Activated CD8-positive, alpha-beta memory T cell treated with anti-CD3 and anti-CD28 coated beads for 24 hours (primary cell): ENCODE data around the gene UMODL1.

Experiments
- DNase-seq: peaks from one replicate; pipeline ENCODE4 v3.0.0-alpha.2; 2020

Gene UMODL1

DNA sequence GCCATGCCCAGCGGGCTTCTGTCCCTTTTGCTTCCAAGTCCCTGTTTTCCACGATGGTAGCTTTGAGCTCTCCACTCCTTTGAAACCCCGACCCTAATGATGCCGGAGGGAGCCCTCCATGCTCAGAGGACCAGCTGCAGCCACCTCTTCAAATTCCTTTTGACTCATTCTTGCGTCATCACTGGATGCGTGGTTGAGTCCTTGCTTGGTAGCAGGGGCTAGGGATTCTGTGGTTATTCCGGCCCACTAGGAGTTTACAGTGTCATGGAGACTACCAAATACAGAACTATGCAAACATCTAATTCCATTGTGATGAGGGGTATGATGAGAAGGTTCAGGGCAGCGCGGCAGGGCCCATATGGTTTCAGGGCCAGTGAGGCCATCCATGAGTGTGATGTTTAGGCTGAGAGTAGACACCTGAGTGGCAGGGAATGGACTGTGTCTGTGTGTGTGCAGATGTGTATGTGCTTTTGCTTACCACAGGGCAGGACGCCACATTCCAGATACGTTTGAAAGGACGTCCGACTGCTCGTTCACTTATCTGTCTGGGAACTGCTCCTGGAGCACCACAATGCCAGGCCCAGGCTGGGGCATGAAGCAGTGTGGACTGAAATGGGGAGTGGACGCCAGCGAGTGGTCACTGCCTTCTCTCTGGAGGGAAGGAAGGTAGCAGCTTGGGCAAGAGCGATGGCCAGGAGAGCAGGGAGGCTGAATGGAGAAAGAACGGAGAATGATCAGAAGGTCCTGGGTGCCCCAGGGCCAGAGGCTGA lies 30.5 kb upstream of the UMODL1 start:
- no peak for DNase-seq

DNA sequence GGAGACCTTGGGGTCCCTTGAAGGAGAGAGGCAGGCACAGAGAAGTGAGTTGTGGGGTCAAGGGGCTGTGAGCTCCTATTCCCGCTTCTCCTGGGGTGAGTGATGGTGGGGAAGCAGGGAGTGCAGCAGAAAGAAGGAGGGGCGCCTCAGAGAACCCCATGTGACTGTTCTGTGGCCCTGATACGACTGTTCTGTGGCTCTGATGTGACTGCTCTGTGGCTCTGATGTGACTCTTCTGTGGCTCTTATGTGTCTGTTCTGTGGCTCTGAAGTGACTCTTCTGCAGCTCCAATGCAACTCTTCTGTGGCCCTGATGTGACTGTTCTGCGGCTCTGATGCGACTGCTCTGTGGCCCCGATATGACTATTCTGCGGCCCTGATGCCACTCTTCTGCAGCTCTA lies 29.9 kb upstream of the UMODL1 start:
- no peak for DNase-seq

DNA sequence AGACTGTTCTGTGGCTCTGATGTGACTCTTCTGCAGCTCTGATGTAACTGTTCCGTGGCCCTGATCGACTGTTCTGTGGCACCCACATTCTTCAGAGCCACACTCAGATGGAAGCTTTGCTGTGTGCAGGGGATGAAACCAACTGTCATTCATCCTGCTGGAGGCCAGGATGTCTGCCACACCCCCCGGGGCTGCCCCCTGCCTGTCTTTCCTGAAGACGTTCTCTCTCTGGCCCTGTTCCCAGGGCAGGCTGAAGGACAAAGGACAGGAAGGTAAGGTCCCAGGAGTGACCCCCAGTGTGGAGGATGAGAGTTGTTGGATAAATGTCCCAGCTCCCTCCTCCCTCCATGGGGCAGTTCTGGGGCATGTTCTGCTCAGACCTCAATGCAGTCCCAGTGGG lies 29.4 kb upstream of the UMODL1 start:
- no peak for DNase-seq

DNA sequence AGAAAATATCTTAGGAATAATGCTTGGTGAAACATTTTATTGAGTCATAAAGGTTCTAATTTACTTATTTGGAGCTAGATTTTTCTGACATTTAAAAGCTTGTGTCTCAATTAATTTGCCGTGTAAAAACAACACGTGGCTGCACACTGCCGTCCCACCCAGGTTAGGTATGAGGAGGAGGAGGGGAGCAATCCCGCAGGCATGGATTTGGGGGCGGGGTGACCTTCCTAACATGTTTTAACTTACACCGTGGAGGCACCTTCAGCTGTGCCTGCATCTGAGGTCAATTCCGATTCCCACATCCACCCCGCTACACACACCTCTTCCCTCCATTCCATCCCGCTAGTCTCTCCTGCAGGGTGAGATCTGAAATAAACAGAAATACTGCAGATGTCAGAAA lies 28.5 kb upstream of the UMODL1 start:
- no peak for DNase-seq

DNA sequence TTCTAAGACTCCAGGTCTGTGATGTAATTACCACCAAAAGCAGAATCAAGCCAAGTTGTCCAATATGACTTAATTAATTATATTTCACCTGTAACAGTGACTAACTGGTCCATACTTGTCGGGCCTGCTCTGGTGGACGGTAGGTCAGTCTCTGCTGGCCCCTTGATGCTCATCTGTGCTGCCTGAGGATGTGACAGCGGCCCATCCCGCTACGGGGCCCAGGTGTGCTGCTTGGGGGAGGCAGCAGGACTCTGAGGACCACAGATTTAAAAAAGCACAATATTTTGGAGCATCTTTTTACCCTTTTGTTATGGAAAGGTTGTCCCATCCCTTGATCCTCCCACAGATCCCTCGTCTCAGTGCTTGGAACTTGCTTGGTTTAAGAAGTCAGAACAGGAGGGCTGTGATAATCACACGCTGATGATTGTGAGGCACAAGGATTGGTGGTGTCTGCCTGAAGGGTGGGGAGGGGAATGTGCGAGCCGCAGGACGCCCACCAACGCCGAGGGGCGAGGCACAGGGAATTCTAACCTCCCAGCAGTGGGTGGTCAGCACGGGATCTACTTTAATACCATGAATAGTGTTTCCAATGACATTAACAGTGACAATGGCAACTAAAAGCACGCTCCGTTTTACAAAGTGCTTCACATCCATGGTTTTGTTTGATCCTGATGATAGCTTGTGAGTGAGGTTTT lies 27.8 kb upstream of the UMODL1 start:
- no peak for DNase-seq

DNA sequence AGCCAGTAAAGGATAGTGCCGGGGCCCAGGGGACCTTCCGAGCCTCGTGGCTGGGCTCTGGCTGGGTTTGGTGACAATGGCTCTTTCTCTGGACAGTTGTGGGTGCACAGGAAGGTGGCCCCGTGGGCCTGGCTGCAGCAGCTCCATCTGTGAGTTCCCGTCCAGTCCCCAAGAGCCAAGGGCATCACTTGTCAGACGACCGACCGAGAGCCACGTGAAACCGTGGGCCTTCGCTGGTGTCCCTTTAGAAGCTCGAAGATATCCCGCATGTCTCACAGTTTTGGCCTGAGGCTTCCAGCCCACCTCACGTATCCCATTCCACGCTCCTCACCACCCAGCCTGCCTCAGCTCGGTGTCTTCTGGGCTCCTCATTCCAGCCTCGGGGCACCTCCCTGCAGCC lies 27.2 kb upstream of the UMODL1 start:
- DNase-seq: no peak

DNA sequence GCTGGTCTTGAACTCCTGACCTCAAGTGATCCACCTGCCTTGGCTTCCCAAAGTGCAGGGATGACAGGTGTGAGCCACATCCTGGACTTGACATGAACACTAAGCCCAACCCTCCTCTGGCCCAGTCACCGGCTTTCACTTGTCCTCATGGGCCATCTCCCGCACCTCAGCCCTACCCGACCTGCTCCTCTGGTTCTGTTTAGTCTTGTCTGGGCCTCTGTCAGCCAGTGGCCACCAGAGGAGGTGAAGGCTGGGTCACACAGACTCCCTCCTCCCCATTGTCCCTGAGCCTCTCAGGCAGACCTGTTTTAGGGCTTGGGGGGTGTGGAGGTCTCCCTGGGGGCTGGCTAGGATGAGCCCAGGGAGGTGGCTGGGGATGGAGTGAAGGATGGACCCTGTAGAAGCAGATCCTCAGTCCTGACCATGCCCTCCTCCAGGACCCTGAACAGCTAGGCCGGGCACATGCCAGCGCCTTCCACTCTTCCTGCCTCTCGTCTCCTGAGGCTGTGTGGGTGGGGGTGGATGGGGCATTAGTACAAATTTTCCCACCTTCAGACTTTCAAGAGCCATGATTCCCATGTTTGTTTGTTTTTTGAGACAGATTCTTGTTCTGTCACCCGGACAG lies 26.1 kb upstream of the UMODL1 start:
- DNase-seq: no peak

DNA sequence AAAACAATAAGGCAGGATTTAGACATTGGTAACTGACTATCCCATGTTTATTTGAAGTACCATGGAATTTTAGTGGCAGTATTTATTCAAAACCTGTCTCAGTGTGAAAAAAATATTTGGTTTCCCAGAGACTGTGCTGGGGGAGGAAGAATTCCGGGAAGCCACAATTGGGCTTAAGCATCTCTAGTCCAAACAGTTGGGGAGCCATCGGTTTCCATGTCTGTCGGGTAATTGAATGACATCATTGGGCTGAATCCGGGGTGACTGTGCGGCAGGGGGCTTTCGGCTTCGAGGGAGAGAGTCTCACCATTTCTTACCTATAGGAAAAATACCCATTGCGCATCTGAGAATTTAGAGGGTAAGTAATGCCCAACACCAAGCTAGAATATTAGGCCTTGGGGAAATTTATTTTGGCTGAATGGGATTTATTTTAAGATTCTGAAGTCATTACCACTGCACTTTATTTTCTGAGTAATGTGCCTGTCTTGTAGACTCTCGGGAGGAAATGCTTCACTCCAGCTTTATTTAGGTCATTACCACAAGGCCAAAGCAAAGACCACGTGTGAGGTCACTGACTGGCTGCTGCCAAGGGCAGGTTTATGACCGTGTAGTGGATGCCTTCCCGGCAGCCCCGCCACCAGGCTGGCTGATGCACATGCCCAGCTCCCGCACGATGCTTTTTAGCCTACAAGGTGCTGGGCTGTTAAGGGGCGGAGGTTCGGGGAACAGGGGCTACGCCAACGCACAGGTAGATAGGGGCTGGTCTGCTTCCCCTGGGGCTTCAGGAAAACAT lies 23.1 kb upstream of the UMODL1 start:
- no peak for DNase-seq

DNA sequence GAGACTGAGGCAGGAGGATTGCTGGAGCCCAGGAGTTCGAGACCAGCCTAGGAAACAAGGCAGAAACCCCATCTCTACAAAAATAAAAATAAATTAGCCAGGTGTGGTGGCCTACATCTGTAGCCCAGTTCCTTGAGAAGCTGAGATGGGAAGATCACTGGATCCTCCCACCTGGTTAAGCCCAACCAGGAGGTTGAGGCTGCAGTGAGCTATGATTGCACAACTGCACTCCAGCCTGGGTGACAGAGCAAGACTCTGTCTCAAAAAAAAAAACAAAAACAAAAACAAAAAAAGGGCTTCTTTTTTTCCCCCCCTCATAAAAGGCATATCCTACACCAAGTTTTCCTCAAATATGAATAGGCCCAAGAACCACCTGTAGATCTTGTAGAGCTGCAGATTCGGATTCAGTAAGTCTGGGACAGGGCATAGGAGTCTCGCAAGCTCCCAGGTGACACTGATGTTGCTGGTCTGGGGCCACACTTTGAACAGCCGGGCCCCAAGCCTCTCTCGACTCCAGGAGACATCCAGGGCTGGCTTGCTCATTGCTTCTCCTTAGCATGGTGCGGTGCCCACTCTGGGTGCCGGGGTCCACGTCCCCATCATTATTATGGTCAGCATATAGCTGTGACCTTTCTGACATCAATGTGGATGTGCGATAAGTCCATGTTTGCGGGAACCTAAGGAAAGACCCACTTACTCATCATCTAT lies 22.1 kb upstream of the UMODL1 start:
- DNase-seq: no peak

DNA sequence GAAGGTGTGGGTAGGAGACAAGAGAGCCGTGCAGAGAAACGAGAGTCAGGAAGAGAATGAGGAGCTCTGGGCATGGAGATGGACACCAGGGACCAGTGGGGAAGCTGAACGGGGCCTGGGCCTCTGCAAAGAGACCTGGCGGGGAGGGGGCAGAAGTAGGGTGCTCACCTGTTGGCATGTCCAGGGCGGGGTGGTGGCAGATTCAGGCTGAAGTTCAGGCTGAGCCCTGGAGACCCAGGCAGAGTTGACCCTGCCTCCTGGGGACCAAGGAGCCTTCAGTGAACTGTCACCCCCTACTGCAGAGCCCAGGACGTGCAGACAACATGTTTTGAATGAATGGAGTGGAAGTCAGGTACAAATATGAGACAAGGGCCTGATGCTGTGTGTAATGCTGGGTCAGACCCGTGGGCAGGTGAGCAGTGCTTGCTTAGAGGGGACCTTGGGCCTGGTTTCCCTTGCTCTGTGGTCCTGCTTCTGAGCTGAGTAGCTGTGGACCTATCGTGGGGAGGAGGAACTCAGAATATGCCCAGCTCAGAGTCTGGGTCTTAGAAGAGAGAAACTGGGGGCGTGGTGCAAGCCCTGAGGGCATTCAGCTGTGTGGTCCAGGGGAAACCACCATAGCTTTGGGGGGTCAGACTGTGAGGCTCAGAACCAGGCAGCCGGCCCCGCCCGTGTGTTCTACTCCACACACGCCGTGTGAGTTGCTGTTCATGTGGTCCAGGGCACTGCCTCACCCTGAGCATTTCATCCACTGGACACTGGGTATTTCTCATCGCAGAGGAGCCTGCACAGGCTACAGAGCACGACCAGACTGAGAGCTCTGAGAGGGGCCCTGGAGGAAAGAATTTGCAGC lies 21.3 kb upstream of the UMODL1 start:
- no peak for DNase-seq

DNA sequence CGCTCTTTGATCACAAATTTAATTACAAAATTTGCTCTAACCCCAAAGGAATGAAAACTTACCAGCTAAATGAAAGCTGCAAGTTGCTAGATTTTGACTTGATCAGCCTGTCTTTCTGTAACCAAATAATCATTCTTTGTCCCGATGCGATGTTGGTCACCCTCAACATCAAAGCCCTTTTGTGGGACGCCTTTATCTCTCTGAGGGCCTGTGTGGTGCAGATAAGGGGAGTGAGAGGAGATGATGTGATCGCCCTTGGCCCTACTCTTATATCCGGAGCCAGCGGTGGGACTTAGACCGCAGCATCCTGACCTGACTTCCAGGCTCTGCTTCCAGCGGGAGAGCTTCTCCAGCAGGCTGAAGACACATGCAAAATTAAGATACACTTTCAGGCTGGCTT lies 19.3 kb upstream of the UMODL1 start:
- no peak for DNase-seq

DNA sequence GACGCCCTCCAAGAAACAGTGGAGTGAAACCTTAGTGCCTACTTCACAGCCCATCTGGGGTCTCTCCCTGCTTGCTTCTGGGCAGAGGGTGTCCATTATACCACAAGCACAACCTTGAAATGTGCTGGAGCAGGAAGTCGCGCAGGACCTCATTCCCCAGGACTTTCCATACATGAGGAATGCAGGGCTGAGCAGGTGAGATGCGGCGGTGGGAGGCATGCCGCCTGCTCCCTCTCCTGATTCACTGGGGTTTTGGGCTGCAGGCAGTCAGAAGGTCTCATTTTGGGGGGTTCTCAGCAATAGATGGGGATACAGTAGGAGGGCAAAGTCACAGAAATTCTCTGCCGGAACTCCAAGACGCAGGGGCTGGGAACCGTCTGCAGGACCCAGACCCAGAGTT lies 15.7 kb upstream of the UMODL1 start:
- no peak for DNase-seq

DNA sequence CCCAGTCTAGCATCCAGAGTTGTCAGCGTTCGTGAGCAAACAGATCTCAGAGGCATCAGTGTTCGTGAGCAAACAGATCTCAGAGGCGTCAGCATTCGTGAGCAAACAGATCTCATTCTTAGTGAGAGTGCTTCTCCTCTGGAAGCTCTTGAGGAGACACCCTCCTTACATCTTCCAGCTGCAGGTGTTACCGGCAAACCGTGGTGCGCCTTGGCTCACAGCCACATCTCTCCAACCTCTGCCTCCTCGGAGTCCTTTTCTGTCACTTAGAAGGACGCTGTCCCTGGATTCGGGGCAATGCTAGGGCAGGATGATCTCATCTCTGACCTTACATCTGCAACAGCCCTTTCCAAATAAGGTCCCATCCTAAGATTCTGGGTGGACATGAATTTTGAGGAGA lies 14.6 kb upstream of the UMODL1 start:
- no peak for DNase-seq

DNA sequence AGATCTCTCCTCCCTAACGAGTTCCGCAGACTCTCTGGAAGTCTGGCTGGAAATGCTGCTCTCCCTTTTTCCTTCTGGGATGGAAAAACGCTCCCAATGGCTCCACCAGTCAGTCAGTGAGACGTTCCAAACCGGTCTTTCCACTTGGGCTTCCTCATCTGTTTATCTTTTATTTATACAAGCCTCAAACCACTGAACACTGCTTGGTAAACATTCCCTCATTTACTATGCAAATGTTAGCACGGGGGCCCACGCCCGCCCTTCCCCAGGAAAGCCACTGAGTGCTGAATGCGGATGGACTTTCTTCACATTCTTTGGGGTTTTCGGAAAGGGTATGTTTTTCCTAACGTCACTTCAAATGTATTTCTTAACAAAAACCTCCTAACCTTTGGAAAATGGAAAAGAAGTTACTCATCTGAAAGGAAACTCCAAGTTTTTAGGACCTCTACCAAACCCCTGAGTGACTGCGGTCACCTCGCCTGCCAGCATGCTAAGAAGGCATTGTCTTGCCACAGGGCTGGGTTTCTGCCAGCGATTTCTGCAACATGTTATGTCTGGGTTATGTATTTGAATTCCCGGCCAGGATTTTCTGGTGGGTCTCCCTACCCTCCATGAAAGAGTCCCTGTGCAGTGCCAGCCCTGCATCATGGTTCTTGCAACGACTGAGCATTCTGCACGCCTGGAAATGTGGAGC lies 14.0 kb upstream of the UMODL1 start:
- no peak for DNase-seq

DNA sequence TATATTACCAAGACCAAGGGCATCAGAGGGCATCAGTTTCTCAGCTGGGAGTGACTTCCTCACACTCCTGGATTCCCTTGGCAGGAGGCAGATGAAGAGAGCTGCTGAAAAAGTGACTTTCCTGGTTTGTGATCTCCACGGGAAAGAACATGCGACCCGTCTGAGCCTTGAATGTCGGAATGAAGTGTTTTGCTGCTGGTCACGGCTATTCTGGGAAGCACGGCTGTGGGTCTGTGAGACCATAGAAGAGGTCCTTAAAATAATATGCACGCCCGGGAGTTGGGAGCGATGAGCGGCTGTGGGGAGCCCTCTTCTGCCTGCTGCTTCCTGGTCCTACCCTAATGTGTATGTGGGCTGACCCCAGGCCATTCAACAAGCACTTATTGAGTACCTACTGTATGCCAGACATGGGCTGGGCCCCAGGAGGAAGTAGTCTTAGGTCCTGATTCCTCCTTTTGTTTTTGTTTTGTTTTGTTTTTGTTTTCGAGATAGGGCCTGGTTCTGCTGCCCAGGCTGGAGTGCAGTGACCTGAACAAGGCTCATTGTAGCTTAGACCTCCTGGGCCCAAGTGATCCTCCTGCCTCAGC lies 13.2 kb upstream of the UMODL1 start:
- DNase-seq: no peak

DNA sequence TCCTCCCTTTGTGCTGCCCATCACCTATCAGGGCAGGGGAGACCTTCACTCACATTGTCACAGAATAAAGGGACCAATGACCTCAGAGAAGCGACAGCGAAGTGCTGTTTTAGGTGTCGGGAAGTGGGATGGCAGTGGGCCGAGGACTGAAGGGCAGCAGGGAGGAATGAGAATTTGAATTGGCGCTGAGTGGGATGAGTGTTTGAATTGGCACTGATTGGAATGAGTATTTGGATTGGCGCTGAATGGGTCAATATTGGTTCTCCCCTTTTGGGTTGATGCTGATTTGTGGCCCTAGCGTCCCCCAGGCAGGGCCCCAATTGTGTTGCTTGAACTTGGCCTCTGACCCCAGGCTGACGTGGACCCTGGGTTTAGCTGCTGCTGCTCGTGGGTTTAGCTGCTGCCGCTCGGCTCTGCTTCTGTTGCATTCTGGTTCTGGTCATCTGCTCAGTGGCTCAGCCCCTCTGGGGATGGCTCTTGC lies 12.4 kb upstream of the UMODL1 start:
- DNase-seq: no peak

DNA sequence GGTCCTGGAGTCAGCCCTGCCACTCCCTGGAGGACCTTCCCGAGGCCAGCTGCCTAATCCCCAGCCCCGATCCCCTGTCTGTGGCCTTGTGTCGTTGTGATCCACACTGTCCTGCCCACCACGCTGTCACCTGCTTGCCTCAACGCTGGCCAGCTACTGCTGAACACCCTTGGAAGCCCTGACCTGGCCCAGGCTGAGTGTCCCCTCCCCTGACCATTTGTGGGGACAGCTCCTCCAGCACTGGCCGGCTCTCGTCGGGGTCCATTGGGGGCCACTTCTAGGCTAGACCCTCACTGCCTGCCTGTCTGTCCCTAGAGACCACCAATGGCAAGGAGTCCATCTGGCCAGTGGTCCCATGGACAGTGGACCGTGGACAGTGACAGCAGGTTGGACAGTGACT lies 12.0 kb upstream of the UMODL1 start:
- DNase-seq: no peak

DNA sequence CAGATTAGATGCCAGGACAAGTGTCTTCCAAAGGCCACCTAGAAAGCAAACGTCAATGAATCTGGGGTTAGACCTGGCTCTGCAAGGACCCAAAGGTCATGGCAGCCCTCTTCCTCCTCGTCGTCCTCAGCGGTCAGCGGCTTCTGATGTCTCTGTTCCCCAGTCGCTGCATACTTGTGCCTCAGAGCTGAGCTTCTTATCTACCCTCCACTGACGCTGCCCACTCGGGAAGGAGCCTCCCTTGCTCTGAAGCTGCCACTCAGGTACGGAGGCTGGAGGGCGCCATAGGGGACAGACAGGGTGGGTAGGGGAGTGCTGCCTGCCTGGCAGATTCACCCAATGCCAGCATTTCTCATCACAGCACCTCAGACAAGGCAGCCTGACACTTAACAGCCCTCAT lies 11.4 kb upstream of the UMODL1 start:
- no peak for DNase-seq

DNA sequence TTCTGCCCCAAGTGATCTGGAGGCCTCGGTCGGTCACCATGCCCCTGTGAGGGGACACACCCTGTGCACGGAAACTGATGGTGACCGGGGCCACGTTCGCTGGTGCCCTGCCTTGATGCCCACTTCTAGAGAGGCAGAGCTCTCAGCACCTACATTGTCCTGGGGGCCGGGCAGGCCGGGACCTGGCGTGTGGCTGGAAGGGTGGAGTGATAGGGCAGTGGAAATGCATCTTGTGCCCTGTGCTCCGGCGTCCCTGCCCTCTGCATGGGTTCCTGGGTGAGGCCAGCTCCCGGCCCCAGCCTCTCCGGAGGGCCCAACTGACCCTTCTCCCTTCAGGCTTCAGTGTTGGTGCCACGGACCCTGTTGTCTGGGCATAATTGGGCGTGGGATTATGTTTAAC lies 11.0 kb upstream of the UMODL1 start:
- no peak for DNase-seq

DNA sequence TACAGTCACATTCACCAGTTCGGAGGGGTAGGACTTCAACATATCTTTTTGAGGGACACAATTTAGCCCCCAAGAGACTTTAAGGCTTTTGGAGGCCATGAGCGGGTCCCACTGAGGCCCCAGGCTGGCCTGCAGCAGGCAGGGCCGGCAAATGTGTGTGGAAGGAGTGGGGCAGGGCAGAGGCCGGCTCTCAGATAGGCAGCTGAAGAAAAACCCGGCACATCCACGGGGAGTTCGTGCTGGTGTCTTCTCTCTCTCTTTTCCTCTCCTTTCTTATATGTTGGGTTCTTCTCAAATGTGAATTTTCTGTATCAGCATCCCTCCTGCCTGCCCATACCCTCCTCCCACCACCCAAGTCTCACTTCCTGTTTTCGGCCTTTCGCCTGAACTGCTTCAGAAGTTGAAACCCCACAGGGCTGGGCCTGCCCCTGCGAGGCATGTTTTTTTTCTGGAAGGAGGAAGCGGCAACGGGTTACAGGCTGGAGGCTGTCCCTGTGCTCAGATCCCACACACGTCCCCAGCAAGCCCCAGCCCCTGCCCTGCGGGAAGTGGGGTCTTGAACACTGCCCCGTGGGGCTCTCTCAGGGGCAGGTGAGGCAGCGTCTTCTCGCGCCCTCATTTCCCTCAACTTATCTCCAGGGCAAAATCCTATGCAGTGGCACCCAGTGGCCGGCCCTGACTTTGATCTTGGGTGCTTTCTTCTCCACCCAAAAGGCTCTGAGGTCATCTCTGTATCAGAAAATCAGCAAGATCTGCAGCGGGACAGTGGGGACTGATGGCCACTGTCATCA lies 9.7 kb upstream of the UMODL1 start:
- peak; percentile 64 for DNase-seq
